Subcutaneous abdominal adipose tissue (tissue), 5 donors: ENCODE measurements around the gene BBLN.

Experiments
- H3K27ac ChIP-seq: one replicate; pipeline ENCODE4 v1.7.0; 2013; ENCODE audit warnings: low read depth, mild to moderate bottlenecking, inconsistent platforms, low read length, moderate library complexity
- H3K27me3 ChIP-seq, 5 donors: one replicate each; pipeline ENCODE4 v1.7.0; 2013; ENCODE audit warnings: low read length in 5 of 5, inconsistent platforms in 1 of 5; ENCODE audit not compliant: control insufficient read depth in 5 of 5, insufficient read depth in 4 of 5
- H3K36me3 ChIP-seq, 5 donors: one replicate each; pipeline ENCODE4 v1.7.0; 2013; ENCODE audit warnings: low read length in 5 of 5; ENCODE audit not compliant: control insufficient read depth in 5 of 5, insufficient read depth in 5 of 5
- H3K4me1 ChIP-seq, 5 donors: one replicate each; pipeline ENCODE4 v1.7.0; 2013; ENCODE audit warnings: low read length in 5 of 5, mild to moderate bottlenecking in 3 of 5, moderate library complexity in 1 of 5; ENCODE audit not compliant: control insufficient read depth in 5 of 5, insufficient read depth in 5 of 5
- H3K4me3 ChIP-seq, 5 donors: one replicate each; pipeline ENCODE4 v1.7.0; 2013; ENCODE audit warnings: low read length in 5 of 5, low read depth in 1 of 5
- H3K9ac ChIP-seq, 5 donors: one replicate each; pipeline ENCODE4 v1.7.0; 2013; ENCODE audit warnings: low read length in 5 of 5, mild to moderate bottlenecking in 4 of 5, moderate library complexity in 3 of 5
- H3K9me3 ChIP-seq, 5 donors: one replicate each; pipeline ENCODE4 v1.7.0; 2013; ENCODE audit warnings: low read length in 5 of 5; ENCODE audit not compliant: control insufficient read depth in 5 of 5
- donor health status: healthy.
- donor health status: healthy.
- donor health status: healthy.
- donor health status: healthy.
- donor health status: healthy.

BBLN gene

GRCh38 chr9:128163027-128163515 is 3.0 kb downstream of the BBLN start:
- Histone ChIP-seq H3K36me3 (peaks cover 0 to 50% (median 42%) of the 10 kb centered on the region in 5 donors), H3K9me3 (no peaks in the 10 kb centered on the region), H3K4me1 (peaks cover 4 to 29% (median 25%) of the 10 kb centered on the region in 5 donors), H3K27me3 (no peaks in the 10 kb centered on the region), H3K9ac (no peak overlapping the region), H3K4me3 (no peak overlapping the region), H3K27ac (no peak overlapping the region)

DNA sequence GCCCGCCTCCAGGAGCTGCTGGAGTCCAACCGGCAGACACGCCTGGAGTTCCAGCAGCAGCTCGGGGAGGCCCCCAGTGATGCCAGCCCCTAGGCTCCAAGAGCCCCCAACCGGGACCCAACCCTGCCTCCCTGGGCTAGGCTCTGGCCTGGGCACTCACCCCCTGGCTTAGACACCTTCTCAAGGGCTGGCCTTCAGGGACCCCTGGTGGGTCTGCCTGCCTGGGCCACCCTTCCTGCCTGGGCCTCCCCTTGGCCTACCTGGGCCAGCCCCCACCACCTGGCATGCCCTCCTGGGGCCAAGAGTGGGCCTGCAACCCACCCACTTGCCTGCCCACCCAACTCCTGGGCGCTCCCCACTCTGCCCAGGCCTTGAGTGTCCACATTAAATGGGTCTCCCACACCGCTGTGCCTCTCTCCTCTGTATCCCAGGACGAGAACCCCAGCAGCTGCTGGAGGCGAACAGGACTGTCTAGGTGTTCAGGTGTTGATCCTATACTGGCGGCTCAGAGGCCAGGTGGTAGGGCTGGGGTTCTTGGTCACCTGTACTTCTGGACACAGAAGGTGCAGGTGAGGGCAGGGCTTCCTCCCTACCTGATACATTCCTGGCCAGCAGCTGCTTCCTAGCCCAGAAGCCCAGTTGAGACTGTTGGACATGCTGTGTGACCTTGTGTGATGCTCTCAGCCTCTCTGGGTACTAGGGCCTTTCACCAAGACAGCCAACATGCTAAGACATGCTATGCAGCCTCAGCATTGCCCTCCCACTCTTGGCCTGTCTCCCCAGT is 3.6 kb downstream of the BBLN start:
- Histone ChIP-seq H3K9me3 (no peaks in the 10 kb centered on the region), H3K9ac (peak overlapping the region in 1 of 5 donors; percentile 25), H3K27me3 (no peaks in the 10 kb centered on the region), H3K4me3 (no peak overlapping the region), H3K27ac (no peak overlapping the region), H3K36me3 (peaks cover 3 to 54% (median 46%) of the 10 kb centered on the region in 5 donors), H3K4me1 (peaks cover 4 to 29% (median 25%) of the 10 kb centered on the region in 5 donors)

DNA sequence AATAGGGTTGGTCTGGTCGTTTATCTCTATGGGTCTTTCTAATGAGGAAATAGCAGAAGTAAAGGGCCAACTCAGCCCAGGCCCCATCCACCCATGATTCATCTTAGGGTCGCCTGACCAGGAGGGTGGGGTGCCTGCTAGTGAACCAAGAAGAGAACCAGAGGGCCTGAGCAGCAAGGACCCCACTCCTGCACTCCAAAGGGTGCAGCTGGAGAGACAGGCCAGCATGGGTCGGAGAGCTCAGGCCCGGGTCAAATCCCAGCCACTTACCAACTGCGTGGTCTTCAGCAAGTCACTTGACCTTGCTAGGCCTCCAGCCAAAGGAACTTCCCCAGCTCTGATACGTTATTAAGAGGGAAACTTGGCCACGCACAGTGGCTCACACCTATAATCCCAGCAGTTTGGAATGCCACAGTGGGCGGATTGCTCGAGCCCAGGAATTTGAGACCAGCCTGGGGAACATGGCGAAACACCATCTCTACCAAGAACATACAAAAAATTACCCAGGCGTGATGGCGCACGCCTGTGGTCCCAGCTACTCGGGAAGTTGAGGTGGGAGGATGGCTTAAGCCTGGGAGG is 4.3 kb downstream of the BBLN start:
- H3K36me3 ChIP-seq: peaks cover 3 to 60% (median 53%) of the 10 kb centered on the region in 5 donors
- no peak overlapping the region for H3K4me3 ChIP-seq
- H3K27ac ChIP-seq: no peak overlapping the region
- H3K27me3 ChIP-seq: no peaks in the 10 kb centered on the region
- peaks cover 4 to 28% (median 23%) of the 10 kb centered on the region in 5 donors for H3K4me1 ChIP-seq
- H3K9me3 ChIP-seq: no peaks in the 10 kb centered on the region
- H3K9ac ChIP-seq: peak overlapping the region in 2 of 5 donors; percentile 10 to 25

- no peak overlapping the region for H3K4me3 ChIP-seq
- H3K9ac ChIP-seq: no peak overlapping the region
- H3K9me3 ChIP-seq: no peaks in the 10 kb centered on the region
- no peaks in the 10 kb centered on the region for H3K27me3 ChIP-seq
- H3K36me3 ChIP-seq: peaks cover 6 to 74% (median 62%) of the 10 kb centered on the region in 5 donors
- peaks cover 0 to 14% (median 8%) of the 10 kb centered on the region in 5 donors for H3K4me1 ChIP-seq
- H3K27ac ChIP-seq: no peak overlapping the region
These were observed 6.1 kb downstream of the BBLN start for GRCh38 chr9:128166169-128166568.

GRCh38 chr9:128167209-128167608 is 7.1 kb downstream of the BBLN start:
- peaks cover 6 to 74% (median 62%) of the 10 kb centered on the region in 5 donors for H3K36me3 ChIP-seq
- H3K9ac ChIP-seq: no peak overlapping the region
- peaks cover 0 to 5% (median 0%) of the 10 kb centered on the region in 5 donors for H3K4me1 ChIP-seq
- H3K27ac ChIP-seq: no peak overlapping the region
- no peaks in the 10 kb centered on the region for H3K9me3 ChIP-seq
- H3K27me3 ChIP-seq: no peaks in the 10 kb centered on the region
- no peak overlapping the region for H3K4me3 ChIP-seq

DNA sequence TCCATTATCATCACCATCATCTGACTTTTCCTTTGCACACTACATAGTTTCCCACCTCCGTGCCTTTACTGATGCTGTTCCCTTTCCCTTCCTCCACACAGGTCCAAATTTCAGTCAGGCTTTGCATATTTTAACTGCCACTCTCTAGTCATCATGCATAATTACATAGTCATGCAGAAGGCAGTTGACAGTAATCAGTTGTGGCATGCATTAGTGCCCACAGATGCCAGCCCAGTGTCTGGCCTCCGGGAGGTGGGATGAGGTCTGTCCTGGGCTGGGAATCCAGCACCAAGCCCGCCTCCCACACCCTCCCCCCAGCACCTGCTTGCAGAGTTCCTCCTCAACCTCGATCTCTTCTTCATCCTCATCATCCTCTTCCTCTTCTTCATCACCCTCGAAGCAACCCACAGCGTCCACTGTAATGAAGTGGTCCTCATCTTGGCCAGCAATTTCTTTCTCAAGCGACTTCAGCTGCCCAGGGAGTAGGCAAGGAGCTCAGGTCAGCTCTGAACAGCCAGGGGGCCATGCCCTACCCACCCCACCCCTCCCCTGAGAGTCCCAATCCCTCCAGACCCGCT is 8.8 kb downstream of the BBLN start:
- Histone ChIP-seq H3K9me3 (no peaks in the 10 kb centered on the region), H3K27ac (no peak overlapping the region), H3K4me1 (no peaks in the 10 kb centered on the region), H3K27me3 (no peaks in the 10 kb centered on the region), H3K36me3 (peaks cover 6 to 65% (median 58%) of the 10 kb centered on the region in 5 donors), H3K9ac (no peak overlapping the region), H3K4me3 (no peak overlapping the region)

GRCh38 chr9:128169492-128169891 is 9.4 kb downstream of the BBLN start:
- Histone ChIP-seq H3K27me3 (no peaks in the 10 kb centered on the region), H3K4me3 (no peak overlapping the region), H3K9me3 (no peaks in the 10 kb centered on the region), H3K36me3 (peaks cover 6 to 65% (median 56%) of the 10 kb centered on the region in 5 donors), H3K27ac (no peak overlapping the region), H3K4me1 (no peaks in the 10 kb centered on the region), H3K9ac (no peak overlapping the region)

GRCh38 chr9:128169925-128170324 is 9.9 kb downstream of the BBLN start:
- H3K27me3 ChIP-seq: no peaks in the 10 kb centered on the region
- H3K4me1 ChIP-seq: no peaks in the 10 kb centered on the region
- peaks cover 7 to 67% (median 55%) of the 10 kb centered on the region in 5 donors for H3K36me3 ChIP-seq
- no peak overlapping the region for H3K4me3 ChIP-seq
- H3K9me3 ChIP-seq: no peaks in the 10 kb centered on the region
- H3K9ac ChIP-seq: no peak overlapping the region
- no peak overlapping the region for H3K27ac ChIP-seq

DNA sequence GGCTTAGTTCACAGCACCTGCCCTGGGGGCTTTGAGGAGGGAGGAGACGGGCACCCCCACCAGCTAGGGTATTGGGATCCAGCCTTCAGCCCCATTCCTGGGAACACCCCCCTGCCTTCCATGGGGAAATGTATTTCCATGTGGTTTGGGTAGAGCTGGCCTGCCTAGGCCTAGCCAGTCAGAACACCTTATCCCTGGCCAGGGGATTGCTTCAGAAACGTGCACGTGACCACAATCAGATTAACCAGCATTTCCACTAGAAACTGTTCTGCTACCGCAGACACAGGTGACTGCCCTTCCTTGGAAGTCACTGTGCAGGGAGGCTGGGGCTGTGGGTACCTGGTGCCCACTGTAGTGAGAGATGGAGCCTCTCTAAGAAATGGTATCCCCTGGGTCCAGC is 14.0 kb downstream of the BBLN start:
- H3K4me3 ChIP-seq: no peak overlapping the region
- H3K36me3 ChIP-seq: peaks cover 6 to 75% (median 64%) of the 10 kb centered on the region in 5 donors
- H3K27ac ChIP-seq: no peak overlapping the region
- H3K4me1 ChIP-seq: no peaks in the 10 kb centered on the region
- H3K9ac ChIP-seq: no peak overlapping the region
- peaks cover 0 to 5% (median 0%) of the 10 kb centered on the region in 5 donors for H3K9me3 ChIP-seq
- no peaks in the 10 kb centered on the region for H3K27me3 ChIP-seq

- H3K27me3 ChIP-seq: no peaks in the 10 kb centered on the region
- no peaks in the 10 kb centered on the region for H3K4me1 ChIP-seq
- H3K9ac ChIP-seq: no peak overlapping the region
- no peak overlapping the region for H3K27ac ChIP-seq
- H3K4me3 ChIP-seq: no peak overlapping the region
- H3K9me3 ChIP-seq: peaks cover 0 to 6% (median 0%) of the 10 kb centered on the region in 5 donors
- peaks cover 4 to 75% (median 63%) of the 10 kb centered on the region in 5 donors for H3K36me3 ChIP-seq
These were observed 15.1 kb downstream of the BBLN start for GRCh38 chr9:128175102-128175563.
